ENCODE results near the gene ALDH1A1.
A peak's percentile ranks its signal among the peaks of the same experiment; 100 is the strongest.

The ALDH1A1 gene

DNA sequence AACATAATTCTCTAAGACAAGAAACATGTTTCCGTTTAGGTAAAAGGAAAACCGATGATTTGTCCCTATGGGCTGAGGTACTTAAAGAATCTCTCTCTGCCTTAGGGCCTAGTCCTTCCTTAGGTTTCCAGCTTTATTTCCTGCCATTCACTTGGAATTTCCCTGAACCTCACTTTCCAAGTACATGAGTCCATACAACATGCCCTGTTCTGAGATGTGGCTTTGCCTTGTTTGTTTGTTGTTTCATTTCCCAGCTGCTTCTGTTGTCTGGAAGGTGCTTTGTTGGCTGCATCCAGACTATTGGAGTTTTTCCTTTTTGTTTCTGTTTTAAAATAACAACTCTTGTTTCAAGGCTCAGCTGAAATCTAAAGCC, 95.2 kb downstream of the ALDH1A1 start:
- TF ChIP-seq ZFX (IDR thresholded peaks at IDR 0.05): no peak
- TF ChIP-seq, protein P1, sequence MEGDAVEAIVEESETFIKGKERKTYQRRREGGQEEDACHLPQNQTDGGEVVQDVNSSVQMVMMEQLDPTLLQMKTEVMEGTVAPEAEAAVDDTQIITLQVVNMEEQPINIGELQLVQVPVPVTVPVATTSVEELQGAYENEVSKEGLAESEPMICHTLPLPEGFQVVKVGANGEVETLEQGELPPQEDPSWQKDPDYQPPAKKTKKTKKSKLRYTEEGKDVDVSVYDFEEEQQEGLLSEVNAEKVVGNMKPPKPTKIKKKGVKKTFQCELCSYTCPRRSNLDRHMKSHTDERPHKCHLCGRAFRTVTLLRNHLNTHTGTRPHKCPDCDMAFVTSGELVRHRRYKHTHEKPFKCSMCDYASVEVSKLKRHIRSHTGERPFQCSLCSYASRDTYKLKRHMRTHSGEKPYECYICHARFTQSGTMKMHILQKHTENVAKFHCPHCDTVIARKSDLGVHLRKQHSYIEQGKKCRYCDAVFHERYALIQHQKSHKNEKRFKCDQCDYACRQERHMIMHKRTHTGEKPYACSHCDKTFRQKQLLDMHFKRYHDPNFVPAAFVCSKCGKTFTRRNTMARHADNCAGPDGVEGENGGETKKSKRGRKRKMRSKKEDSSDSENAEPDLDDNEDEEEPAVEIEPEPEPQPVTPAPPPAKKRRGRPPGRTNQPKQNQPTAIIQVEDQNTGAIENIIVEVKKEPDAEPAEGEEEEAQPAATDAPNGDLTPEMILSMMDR (conservative IDR thresholded peaks at IDR 0.05): no peak
- no peak overlapping the region for H3K27ac ChIP-seq

DNA sequence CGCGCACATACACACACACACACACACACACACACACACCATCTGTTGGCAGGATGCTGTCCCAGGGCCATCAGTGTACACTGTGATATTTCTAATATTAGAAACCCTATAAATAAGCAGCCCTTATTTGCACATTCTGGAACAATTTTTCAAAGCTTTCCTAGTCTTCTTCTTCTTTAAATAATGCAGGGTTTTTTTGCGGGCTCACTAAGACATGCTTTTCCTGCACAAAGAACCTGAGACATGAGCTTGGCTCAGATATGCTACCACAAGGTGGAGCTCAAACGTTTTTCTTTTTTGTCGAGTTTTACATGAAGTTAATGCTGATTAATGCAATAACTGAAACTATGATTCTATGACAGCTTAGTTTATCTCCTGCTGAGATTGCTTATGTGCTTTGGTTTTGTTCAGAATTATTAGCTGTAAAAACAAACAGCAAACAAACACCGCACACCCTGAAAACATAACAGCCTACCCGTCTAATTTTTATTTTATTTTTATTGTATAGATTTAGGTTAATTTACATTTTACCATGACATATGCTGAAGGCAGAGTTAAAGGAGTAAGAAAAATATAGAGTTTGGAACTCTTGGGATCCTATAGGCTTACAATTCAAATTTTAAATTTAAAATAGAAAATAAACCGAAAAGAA, 95.8 kb downstream of the ALDH1A1 start:
- no peak for TF ChIP-seq ZFX (IDR thresholded peaks at IDR 0.05)
- TF ChIP-seq, protein P1 (conservative IDR thresholded peaks at IDR 0.05): peak; percentile 81
- H3K27ac ChIP-seq: no peak overlapping the region

DNA sequence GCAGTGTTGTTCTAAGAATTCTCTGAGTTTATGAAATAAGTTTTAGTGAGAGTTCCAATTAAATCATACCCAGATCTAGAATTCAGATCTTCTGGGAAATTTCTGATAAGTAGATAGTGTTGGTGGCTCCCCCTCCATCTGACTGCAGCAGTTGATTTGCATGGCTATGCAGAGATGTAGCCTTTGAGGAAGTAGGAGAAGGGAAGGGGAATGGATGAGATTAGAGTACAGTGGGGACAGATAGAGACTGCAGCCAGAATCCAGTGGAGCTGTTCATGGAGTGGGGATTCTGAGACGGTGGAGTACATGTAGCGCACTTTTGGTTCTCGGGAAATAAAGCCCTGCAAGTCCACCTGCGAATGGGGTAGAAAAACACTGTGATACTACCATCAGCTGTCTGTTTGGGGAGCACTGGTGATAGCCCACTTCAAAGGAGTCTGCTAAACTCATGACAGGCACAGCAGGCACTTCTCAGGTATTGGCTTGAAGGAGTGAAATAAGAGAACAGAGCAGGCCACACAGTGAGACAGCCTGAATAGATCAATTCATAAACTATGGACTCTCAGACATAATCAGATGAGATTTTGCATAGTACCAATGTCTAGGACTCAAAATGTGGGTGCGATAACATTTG, 96.8 kb downstream of the ALDH1A1 start:
- TF ChIP-seq, protein P1 (conservative IDR thresholded peaks at IDR 0.05): no peak
- no peak for TF ChIP-seq ZFX (IDR thresholded peaks at IDR 0.05)
- no peak overlapping the region for H3K27ac ChIP-seq

DNA sequence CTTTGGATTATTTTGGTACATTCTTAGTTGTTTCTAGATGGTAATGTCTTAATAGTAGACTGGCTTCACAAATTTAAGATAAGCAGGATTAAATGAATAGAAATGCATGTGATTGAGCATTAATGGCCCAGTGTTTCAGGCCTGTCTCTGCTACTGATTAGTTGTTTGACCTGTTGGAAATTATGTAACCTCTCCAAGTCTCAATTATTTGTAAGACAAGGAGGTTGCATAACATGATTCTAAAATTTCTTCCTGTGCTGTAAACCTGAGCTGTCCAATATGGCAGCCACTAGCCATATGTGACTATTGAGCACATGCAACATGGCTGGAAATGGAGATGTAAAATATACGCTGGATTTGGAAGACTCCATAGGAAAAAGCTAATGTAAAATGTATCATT, 97.5 kb downstream of the ALDH1A1 start:
- TF ChIP-seq ZFX (IDR thresholded peaks at IDR 0.05): no peak
- TF ChIP-seq, protein P1 (conservative IDR thresholded peaks at IDR 0.05): no peak
- no peak overlapping the region for H3K27ac ChIP-seq

Data from C4-2B (cell line).